NT2/D1 (cell line): ENCODE measurements around the gene TSPAN33.
A peak's percentile ranks its signal among the peaks of the same experiment; 100 is the strongest.
"Not testable (repeated sequence)": the region's sequence is repeated elsewhere in the genome, so short reads cannot be mapped to it uniquely, and the experiment has no call there.

Experiments
- DNase-seq: peaks from one replicate; pipeline ENCODE4 v3.0.0-alpha.2; 2011; ENCODE audit warnings: low read depth, low spot score
- H3K27me3 ChIP-seq: 2 replicates; pipeline ENCODE4 v1.6.0; 2011; ENCODE audit warnings: mild to moderate bottlenecking; ENCODE audit not compliant: insufficient read length, insufficient read depth
- H3K36me3 ChIP-seq: 2 replicates; pipeline ENCODE4 v1.6.1; 2011; ENCODE audit warnings: mild to moderate bottlenecking, low read length, mixed read lengths; ENCODE audit not compliant: insufficient read depth, insufficient read length
- H3K4me1 ChIP-seq: 2 replicates; pipeline ENCODE4 v1.5.1; 2011; ENCODE audit not compliant: insufficient read depth, insufficient read length
- H3K4me3 ChIP-seq: 2 replicates; pipeline ENCODE4 v1.5.1; 2011; ENCODE audit warnings: low read depth; ENCODE audit not compliant: insufficient read length
- H3K9ac ChIP-seq: 2 replicates; pipeline ENCODE4 v1.6.0; 2011; ENCODE audit warnings: low read depth; ENCODE audit not compliant: insufficient read length
- H3K9me3 ChIP-seq: 2 replicates; pipeline ENCODE4 v1.5.1; 2011; ENCODE audit warnings: mild to moderate bottlenecking, low read length; ENCODE audit not compliant: insufficient read depth
- SUZ12 ChIP-seq: IDR thresholded peaks from 2 replicates; pipeline ENCODE4 v1.6.1; 2011; ENCODE audit not compliant: insufficient read length, insufficient read depth; ENCODE audit errors: extremely low read depth
- YY1 ChIP-seq: IDR thresholded peaks from 2 replicates; pipeline ENCODE4 v1.6.1; 2011; ENCODE audit not compliant: insufficient read length, insufficient read depth
- ZNF274 ChIP-seq: IDR thresholded peaks from 2 replicates; pipeline ENCODE4 v1.6.1; 2011; ENCODE audit warnings: mild to moderate bottlenecking, low read depth, low read length

The TSPAN33 gene

GRCh38 chr7:129168231-129169021, 23.9 kb downstream of the TSPAN33 start:
- no peak for DNase-seq
- Histone ChIP-seq H3K27me3 (no peaks in the 10 kb centered on the region), H3K4me1 (no peaks in the 10 kb centered on the region), H3K9ac (peak overlapping the region; percentile 3), H3K36me3 (no peaks in the 10 kb centered on the region), H3K9me3 (0 out of 2 replicates have a peak, but pooled peaks cover under 1% of the 10 kb centered on the region), H3K4me3 (no peak overlapping the region)
- TF ChIP-seq ZNF274, result no peak
- TF ChIP-seq YY1, result no peak
- TF ChIP-seq SUZ12, result no peak

DNA sequence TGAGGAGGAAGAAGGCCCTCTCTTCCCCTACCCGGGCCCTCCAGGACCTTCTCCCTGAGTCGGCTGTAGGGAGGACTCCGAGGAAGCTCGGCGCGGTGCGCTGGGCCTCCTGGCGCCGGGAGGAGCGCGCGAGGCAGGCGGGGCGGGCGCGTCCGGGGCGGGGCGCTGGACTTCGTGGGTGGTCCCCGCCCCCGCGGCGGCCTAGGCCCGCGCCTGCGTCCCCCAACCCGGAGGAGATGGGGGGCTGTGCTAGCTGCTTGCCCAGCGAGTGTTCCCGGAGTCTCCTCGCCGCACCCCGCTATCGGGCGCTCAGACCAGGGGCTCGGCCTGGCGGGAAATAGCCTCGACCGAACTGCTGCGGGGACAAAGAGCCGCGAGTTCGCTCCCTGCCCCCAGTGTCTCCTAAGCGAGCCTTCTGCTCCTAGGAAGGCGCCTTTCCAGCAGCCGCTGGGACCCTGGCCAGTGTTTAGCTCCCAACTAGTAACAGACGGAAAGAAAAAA, 24.7 kb downstream of the TSPAN33 start:
- Histone ChIP-seq H3K4me3 (peak overlapping the region; percentile 53), H3K9me3 (peaks cover 6% of the 10 kb centered on the region; the same call in 1 of the 2 replicates), H3K9ac (peak overlapping the region; percentile 76), H3K27me3 (no peaks in the 10 kb centered on the region), H3K4me1 (no peaks in the 10 kb centered on the region), H3K36me3 (no peaks in the 10 kb centered on the region)
- DNase-seq, result no peak
- TF ChIP-seq SUZ12, result no peak
- no peak for TF ChIP-seq YY1
- TF ChIP-seq ZNF274, result no peak

DNA sequence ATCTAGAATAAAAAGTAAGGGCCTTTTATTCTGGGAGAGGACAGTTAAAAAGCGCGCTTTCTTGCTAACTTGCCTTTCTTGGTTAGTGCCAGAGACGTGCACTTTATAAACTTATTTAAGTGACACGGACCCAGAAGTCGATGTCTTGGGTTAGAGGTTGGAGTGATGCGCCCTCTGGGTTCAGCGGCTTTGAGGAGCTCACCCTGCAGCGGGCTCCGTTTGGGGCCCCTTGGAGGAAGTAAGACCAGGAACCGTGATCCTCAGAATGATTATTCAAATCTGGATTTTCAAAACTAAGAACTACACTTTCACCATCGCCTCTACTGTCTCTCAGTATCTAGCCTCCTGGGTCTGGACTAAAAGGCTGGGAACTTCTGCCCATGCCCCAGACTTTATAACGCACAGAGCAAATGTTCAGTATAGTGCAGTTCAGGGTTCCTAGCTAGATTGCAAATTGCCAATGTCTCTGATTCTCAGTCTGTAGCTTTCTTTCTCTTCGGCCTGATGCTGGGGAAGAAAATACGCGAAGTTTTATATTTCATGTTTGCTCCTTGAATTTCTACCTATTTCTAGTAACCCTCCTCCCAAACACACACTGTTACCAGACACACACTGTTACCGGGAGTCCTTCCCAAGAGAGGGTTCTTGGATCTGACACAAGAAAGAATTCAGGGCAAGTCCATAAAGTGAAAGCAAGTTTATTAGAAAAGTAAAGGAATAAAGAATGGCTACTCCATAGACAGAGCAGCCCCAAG, 25.4 kb downstream of the TSPAN33 start:
- H3K9me3 ChIP-seq, result peaks cover 6% of the 10 kb centered on the region; the same call in 1 of the 2 replicates
- H3K4me1 ChIP-seq, result no peaks in the 10 kb centered on the region
- peak overlapping the region; percentile 76 for H3K9ac ChIP-seq
- H3K4me3 ChIP-seq, result peak overlapping the region; percentile 12
- TF ChIP-seq YY1, result no peak
- TF ChIP-seq ZNF274, result no peak
- DNase-seq, result no peak
- no peaks in the 10 kb centered on the region for H3K27me3 ChIP-seq
- no peaks in the 10 kb centered on the region for H3K36me3 ChIP-seq

- H3K4me1 ChIP-seq, result no peaks in the 10 kb centered on the region
- no peak overlapping the region for H3K9ac ChIP-seq
- H3K36me3 ChIP-seq, result no peaks in the 10 kb centered on the region
- DNase-seq, result no peak
- H3K9me3 ChIP-seq, result peaks cover 6% of the 10 kb centered on the region; the same call in 1 of the 2 replicates
- H3K27me3 ChIP-seq, result no peaks in the 10 kb centered on the region
- TF ChIP-seq YY1 (no peak), ZNF274 (no peak), SUZ12 (no peak)
- H3K4me3 ChIP-seq, result no peak overlapping the region
Measured at GRCh38 chr7:129170441-129171021, 26.0 kb downstream of the TSPAN33 start.

GRCh38 chr7:129173861-129174260, 29.4 kb downstream of the TSPAN33 start:
- H3K27me3 ChIP-seq, DNase-seq, H3K4me3 ChIP-seq, H3K4me1 ChIP-seq, H3K36me3 ChIP-seq, H3K9ac ChIP-seq, H3K9me3 ChIP-seq: not testable (repeated sequence)

GRCh38 chr7:129176916-129177710, 32.6 kb downstream of the TSPAN33 start:
- TF ChIP-seq SUZ12, result no peak
- peaks cover 6% of the 10 kb centered on the region; the same call in 1 of the 2 replicates for H3K9me3 ChIP-seq
- no peak overlapping the region for H3K9ac ChIP-seq
- no peaks in the 10 kb centered on the region for H3K4me1 ChIP-seq
- H3K27me3 ChIP-seq, result no peaks in the 10 kb centered on the region
- no peaks in the 10 kb centered on the region for H3K36me3 ChIP-seq
- no peak overlapping the region for H3K4me3 ChIP-seq
- DNase-seq, result no peak
